NCI-H345 treated with DMSO at 0.1 percent for 48 hours (cell line): ENCODE measurements around the gene GNG14.
"Not testable (repeated sequence)": the region's sequence is repeated elsewhere in the genome, so short reads cannot be mapped to it uniquely, and the experiment has no call there.

Experiments
- DNase-seq: peaks from one replicate; lab custom pipeline; 2025; ENCODE audit not compliant: unreplicated experiment; lab: John Stamatoyannopoulos, UW

The GNG14 gene

GRCh38 chr19:12695997-12696365 is 8.2 kb downstream of the GNG14 start:
- DNase-seq: no peak

- DNase-seq: peak; percentile 17
These were observed 8.9 kb downstream of the GNG14 start, which contains the start of gene FBXW9 for GRCh38 chr19:12696366-12697335. Gene FBXW9, minus strand, starts transcription at chr19:12696631. Its CDS starts 50 bp downstream, at chr19:12696581.

- not testable (repeated sequence) for DNase-seq
These were observed 9.6 kb downstream of the GNG14 start for GRCh38 chr19:12697425-12697824.

GRCh38 chr19:12698138-12698537 is 10.3 kb downstream of the GNG14 start:
- no peak for DNase-seq

- DNase-seq: no peak
These were observed 13.9 kb downstream of the GNG14 start for GRCh38 chr19:12701596-12702282.

GRCh38 chr19:12703046-12703445 is 15.2 kb downstream of the GNG14 start:
- DNase-seq: no peak

GRCh38 chr19:12705169-12705568 is 17.4 kb downstream of the GNG14 start:
- no peak for DNase-seq

GRCh38 chr19:12705654-12706331 is 18.0 kb downstream of the GNG14 start:
- no peak for DNase-seq

- no peak for DNase-seq
These were observed 18.5 kb downstream of the GNG14 start for GRCh38 chr19:12706332-12706718.

- DNase-seq: no peak
These were observed 20.8 kb downstream of the GNG14 start for GRCh38 chr19:12708641-12709040.

- no peak for DNase-seq
These were observed 23.4 kb downstream of the GNG14 start for GRCh38 chr19:12711187-12711586.

GRCh38 chr19:12712077-12712476 is 24.3 kb downstream of the GNG14 start:
- DNase-seq: not testable (repeated sequence)

- DNase-seq: not testable (repeated sequence)
These were observed 25.5 kb downstream of the GNG14 start for GRCh38 chr19:12713304-12713703.

- no peak for DNase-seq
These were observed 27.3 kb downstream of the GNG14 start for GRCh38 chr19:12715102-12715501.

- no peak for DNase-seq
These were observed 28.1 kb downstream of the GNG14 start for GRCh38 chr19:12715929-12716328.

GRCh38 chr19:12720296-12720695 is 32.5 kb downstream of the GNG14 start:
- no peak for DNase-seq

GRCh38 chr19:12720851-12721655 is 33.3 kb downstream of the GNG14 start:
- no peak for DNase-seq

- DNase-seq: no peak
These were observed 34.1 kb downstream of the GNG14 start for GRCh38 chr19:12721656-12722565.

GRCh38 chr19:12722566-12723380 is 35.0 kb downstream of the GNG14 start:
- DNase-seq: peak; percentile 39
